Large intestine (tissue), 3 donors: ENCODE measurements around the gene INSM1. TPM values are rescaled to one million over a fixed set of nuclear protein-coding genes. Genes with fewer than 3 reads are reported as not detected.
"Not testable (repeated sequence)": the region's sequence is repeated elsewhere in the genome, so short reads cannot be mapped to it uniquely, and the experiment has no call there.

Experiments used
- DNase-seq, 2 donors: peaks; one replicate each; pipeline versions ENCODE4 v3.0.0 to v3.0.0-alpha.2; 2013
- H3K27ac ChIP-seq: one replicate; pipeline ENCODE4 v1.5.1; 2013; ENCODE audit warnings: low read length
- H3K27me3 ChIP-seq: 2 replicates; pipeline ENCODE4 v1.6.1; 2013; ENCODE audit warnings: low read length; ENCODE audit not compliant: control insufficient read depth, insufficient read depth
- H3K36me3 ChIP-seq: 2 replicates; pipeline ENCODE4 v1.6.1; 2013; ENCODE audit warnings: low read length; ENCODE audit not compliant: control insufficient read depth, insufficient read depth
- H3K4me1 ChIP-seq: one replicate; pipeline ENCODE4 v1.6.1; 2013; ENCODE audit warnings: low read length; ENCODE audit not compliant: control insufficient read depth, insufficient read depth
- H3K4me3 ChIP-seq: one replicate; pipeline ENCODE4 v1.5.1; 2013; ENCODE audit warnings: low read length
- H3K9me3 ChIP-seq: one replicate; pipeline ENCODE4 v1.6.1; 2013; ENCODE audit warnings: mild to moderate bottlenecking, low read depth, low read length, moderate library complexity; ENCODE audit not compliant: control insufficient read depth
- WGBS: methylation state at CpG from one replicate; pipeline ENCODE4 v1.1.5; 2013; ENCODE audit warnings: low lambda C conversion rate; ENCODE audit not compliant: insufficient coverage; 5-methylcytosine and 5-hydroxymethylcytosine counted together
- polyA plus RNA-seq: library from polyadenylated mRNA; unstranded; fragments of 120-200 nt; gene quantifications from one replicate; pipeline ENCODE4 v1.2.1, GENCODE V29; 2013

The INSM1 gene
- polyA plus RNA-seq, 1 donor = 8.2 TPM

DNA sequence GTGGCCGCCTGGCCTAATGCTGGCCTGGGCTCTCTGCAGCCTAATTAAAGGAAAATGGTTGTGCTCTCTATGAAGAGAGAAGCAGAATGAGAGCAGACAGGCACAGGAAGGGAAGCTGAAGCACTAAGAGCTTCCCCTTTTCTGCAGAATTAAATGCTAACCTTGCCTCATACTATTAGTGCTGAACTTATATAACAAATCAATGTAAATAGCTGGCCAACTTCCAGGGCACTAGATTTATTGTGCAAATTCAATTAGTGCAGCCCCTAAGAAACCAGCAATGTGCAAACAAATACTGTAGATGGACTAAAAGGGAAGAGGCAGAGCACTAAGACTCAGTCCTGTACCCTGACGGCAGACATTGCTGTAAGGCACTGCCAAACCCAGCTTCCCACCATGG is 36.1 kb upstream of the INSM1 start:
- Histone ChIP-seq H3K27ac (no peak overlapping the region), H3K27me3 (no peaks in the 10 kb centered on the region), H3K36me3 (no peaks in the 10 kb centered on the region), H3K4me3 (no peak overlapping the region), H3K4me1 (no peaks in the 10 kb centered on the region), H3K9me3 (no peaks in the 10 kb centered on the region)
- WGBS = no CpG with 5 or more reads among the region's 2 CpGs
- no peak for DNase-seq

DNA sequence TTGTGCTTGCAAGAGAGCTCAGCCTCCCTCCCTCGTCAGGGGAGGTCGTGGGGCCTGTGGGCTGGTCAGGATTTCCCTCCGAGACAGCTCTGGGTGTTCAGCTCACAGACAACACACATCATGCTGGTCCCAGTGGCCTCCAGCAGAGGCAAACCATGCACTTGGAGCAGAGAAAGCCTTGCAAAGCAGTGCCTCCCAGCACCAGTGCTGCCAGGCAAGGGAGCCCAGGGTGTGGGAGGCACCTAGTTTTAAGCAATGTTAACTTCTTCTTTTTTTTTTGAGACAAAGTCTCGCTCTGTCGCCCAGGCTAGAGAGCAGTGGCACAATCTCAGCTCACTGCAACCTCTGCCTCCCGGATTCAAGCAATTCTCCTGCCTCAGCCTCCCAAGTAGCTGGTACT is 34.0 kb upstream of the INSM1 start:
- Histone ChIP-seq H3K9me3 (peaks cover 5% of the 10 kb centered on the region), H3K4me1 (no peaks in the 10 kb centered on the region), H3K27me3 (no peaks in the 10 kb centered on the region), H3K4me3 (no peak overlapping the region), H3K36me3 (no peaks in the 10 kb centered on the region), H3K27ac (no peak overlapping the region)
- WGBS = no CpG with 5 or more reads among the region's 6 CpGs
- DNase-seq = no peak

GRCh38 chr20:20334489-20334888 is 33.4 kb upstream of the INSM1 start:
- 70% methylated on average over 2 of the region's 5 CpGs for WGBS
- H3K9me3 ChIP-seq = peaks cover 5% of the 10 kb centered on the region
- no peaks in the 10 kb centered on the region for H3K36me3 ChIP-seq
- DNase-seq = no peak
- H3K27ac ChIP-seq = no peak overlapping the region
- H3K4me3 ChIP-seq = no peak overlapping the region
- H3K27me3 ChIP-seq = no peaks in the 10 kb centered on the region
- H3K4me1 ChIP-seq = no peaks in the 10 kb centered on the region

GRCh38 chr20:20338133-20338730 is 29.7 kb upstream of the INSM1 start:
- DNase-seq = no peak
- WGBS = 90% methylated on average over 2 of the region's 14 CpGs
- no peak overlapping the region for H3K27ac ChIP-seq
- H3K9me3 ChIP-seq = peaks cover 5% of the 10 kb centered on the region
- no peaks in the 10 kb centered on the region for H3K4me1 ChIP-seq
- H3K4me3 ChIP-seq = no peak overlapping the region
- no peaks in the 10 kb centered on the region for H3K36me3 ChIP-seq
- no peaks in the 10 kb centered on the region for H3K27me3 ChIP-seq

GRCh38 chr20:20340443-20340842 is 27.5 kb upstream of the INSM1 start:
- no peak overlapping the region for H3K27ac ChIP-seq
- DNase-seq = no peak
- no peaks in the 10 kb centered on the region for H3K36me3 ChIP-seq
- H3K27me3 ChIP-seq = no peaks in the 10 kb centered on the region
- H3K4me3 ChIP-seq = no peak overlapping the region
- no CpG with 5 or more reads among the region's 16 CpGs for WGBS
- H3K9me3 ChIP-seq = peaks cover 5% of the 10 kb centered on the region
- H3K4me1 ChIP-seq = no peaks in the 10 kb centered on the region

GRCh38 chr20:20341371-20341770 is 26.5 kb upstream of the INSM1 start:
- H3K9me3 ChIP-seq = peaks cover 5% of the 10 kb centered on the region
- H3K27me3 ChIP-seq = no peaks in the 10 kb centered on the region
- no peaks in the 10 kb centered on the region for H3K4me1 ChIP-seq
- no peaks in the 10 kb centered on the region for H3K36me3 ChIP-seq
- no peak overlapping the region for H3K27ac ChIP-seq
- DNase-seq = no peak
- H3K4me3 ChIP-seq = no peak overlapping the region
- 85% methylated on average over 2 of the region's 4 CpGs for WGBS

DNA sequence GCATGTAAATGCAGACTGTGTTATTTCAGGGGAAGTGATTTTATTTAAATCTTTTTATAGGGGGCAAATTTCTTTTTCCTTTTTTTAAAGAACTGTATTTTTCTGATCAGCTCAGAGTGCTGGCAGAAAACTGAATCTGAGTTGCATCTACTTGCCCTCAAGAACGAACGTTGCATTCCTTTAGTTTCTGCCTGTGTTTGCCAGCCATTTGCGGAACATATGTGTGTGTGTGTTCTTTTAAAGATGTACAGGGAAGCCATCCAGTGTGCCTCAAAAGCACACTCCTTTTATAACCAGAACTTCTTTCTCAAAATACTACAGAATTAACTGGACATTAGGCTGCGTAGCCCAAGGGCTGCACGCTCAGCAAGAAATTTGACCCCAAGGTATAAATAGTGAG is 25.8 kb upstream of the INSM1 start:
- DNase-seq = no peak
- Histone ChIP-seq H3K4me3 (no peak overlapping the region), H3K4me1 (no peaks in the 10 kb centered on the region), H3K9me3 (peaks cover 3% of the 10 kb centered on the region), H3K27ac (no peak overlapping the region), H3K36me3 (no peaks in the 10 kb centered on the region), H3K27me3 (no peaks in the 10 kb centered on the region)
- WGBS = no CpG with 5 or more reads among the region's 5 CpGs

DNA sequence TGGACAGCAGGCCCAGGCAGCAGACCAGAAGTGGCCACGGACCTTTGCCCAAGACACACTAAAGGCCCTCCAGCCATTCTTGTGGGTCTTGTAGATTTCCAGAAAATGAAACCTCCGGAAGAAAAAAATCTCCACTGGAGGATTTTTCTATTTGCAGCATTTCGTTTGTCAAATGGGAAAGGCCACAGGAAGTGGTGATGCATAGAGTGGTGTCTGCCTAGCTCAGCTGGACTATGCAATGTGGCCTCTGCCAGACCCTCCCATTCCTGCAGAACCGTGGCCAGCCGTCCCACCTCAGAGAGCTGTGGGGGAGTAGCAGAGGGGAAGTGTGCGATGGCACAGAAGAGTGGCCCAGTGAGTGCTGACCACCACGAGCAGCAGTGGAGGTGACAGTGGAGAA is 24.0 kb upstream of the INSM1 start:
- Histone ChIP-seq H3K4me3 (no peak overlapping the region), H3K27me3 (no peaks in the 10 kb centered on the region), H3K27ac (no peak overlapping the region), H3K36me3 (no peaks in the 10 kb centered on the region), H3K9me3 (no peaks in the 10 kb centered on the region), H3K4me1 (no peaks in the 10 kb centered on the region)
- 60% methylated on average over 1 of the region's 7 CpGs for WGBS
- no peak for DNase-seq

- DNase-seq = no peak
- no peaks in the 10 kb centered on the region for H3K36me3 ChIP-seq
- WGBS = 100% methylated on average over 2 of the region's 4 CpGs
- no peaks in the 10 kb centered on the region for H3K27me3 ChIP-seq
- no peaks in the 10 kb centered on the region for H3K4me1 ChIP-seq
- H3K9me3 ChIP-seq = no peaks in the 10 kb centered on the region
- H3K27ac ChIP-seq = no peak overlapping the region
- no peak overlapping the region for H3K4me3 ChIP-seq
These were observed 23.4 kb upstream of the INSM1 start for GRCh38 chr20:20344476-20344875.

GRCh38 chr20:20353576-20353975 is 14.3 kb upstream of the INSM1 start:
- no peaks in the 10 kb centered on the region for H3K4me1 ChIP-seq
- DNase-seq = no peak
- H3K36me3 ChIP-seq = no peaks in the 10 kb centered on the region
- H3K27me3 ChIP-seq = no peaks in the 10 kb centered on the region
- H3K9me3 ChIP-seq = no peaks in the 10 kb centered on the region
- no peak overlapping the region for H3K4me3 ChIP-seq
- WGBS = no CpG with 5 or more reads among the region's 3 CpGs
- no peak overlapping the region for H3K27ac ChIP-seq

DNA sequence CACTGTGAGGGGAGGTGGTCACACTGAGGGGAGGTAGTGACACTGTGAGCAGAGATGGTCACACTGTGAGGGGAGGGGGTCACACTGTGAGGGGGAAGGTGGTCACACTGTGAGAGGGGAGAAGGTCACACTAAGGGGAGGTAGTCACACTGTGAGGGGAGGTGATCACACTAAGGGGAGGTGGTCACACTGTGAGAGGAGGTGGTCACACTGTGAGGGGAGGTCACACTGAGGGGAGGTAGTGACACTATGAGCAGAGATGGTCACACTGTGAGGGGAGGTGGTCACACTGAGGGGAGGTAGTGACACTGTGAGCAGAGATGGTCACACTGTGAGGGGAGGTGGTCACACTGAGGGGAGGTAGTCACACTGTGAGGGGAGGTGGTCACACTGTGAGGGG is 12.4 kb upstream of the INSM1 start:
- not testable (repeated sequence) for DNase-seq, H3K27ac ChIP-seq, H3K4me1 ChIP-seq, H3K36me3 ChIP-seq, H3K9me3 ChIP-seq, H3K27me3 ChIP-seq, H3K4me3 ChIP-seq
